Right kidney (tissue), 1 donor: Measurements from ENCODE around the gene KRT35.

Experiments used
- DNase-seq: peaks from one replicate; pipeline ENCODE4 v3.0.0-alpha.2; 2016

Gene KRT35

GRCh38 chr17:41489531-41489930 is 8.6 kb upstream of the KRT35 start, which contains the start of gene KRT36:
TSS of gene KRT36 (minus strand) at chr17:41489910. CDS start at chr17:41489864, 46 bp downstream.
- DNase-seq = no peak

GRCh38 chr17:41486809-41487530 is 6.0 kb upstream of the KRT35 start:
- DNase-seq = no peak

GRCh38 chr17:41486316-41486715 is 5.4 kb upstream of the KRT35 start:
- DNase-seq = no peak

DNA sequence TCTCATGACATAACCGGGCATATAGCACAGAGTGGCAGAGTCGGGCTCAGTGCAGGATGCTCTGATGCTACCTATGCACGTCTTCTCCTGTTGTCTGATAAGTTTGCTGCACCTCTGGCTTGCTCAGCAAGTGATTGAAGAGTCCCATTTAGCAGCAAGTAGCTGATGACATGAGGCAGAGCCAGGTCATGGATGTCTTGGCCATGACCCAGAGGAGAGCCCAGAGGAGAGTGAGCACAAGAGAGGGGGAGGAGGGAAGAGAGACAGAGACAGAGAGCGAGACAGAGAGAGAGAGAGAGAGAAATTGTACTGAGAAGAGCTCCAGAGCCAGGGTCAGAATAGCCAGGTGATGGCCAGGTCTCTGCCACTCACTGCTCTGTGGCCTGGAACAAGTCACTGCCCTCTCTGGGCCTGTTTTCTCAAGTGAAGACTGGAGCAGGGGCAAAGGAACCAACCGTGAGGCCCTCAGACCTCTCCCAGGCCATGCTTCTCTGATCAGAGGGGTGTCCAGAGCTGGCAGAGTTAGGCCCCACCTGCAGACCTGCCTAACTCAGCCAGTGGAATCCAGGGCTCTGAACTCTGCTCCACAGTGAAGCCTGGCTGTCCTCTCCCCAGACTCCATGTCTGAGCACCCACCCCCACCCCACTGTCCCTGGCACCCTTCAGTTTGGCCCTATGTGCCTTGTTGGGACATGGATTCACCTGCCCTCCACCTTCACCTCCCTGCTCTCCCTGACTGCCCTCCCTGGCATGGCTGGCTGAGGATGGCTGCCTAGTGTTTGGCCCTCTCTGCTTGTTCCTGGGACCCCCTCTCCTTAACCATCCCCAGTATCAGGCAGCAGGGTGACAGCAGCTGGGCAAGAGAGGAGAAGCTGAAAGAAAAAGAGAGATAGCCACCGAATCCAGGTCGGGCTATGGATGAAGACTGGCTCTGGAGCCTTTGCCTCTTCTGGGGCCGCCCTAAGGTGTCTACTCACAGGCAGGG is 4.3 kb upstream of the KRT35 start:
- DNase-seq = no peak

- no peak for DNase-seq
Measured at GRCh38 chr17:41483991-41484826, 3.3 kb upstream of the KRT35 start.

DNA sequence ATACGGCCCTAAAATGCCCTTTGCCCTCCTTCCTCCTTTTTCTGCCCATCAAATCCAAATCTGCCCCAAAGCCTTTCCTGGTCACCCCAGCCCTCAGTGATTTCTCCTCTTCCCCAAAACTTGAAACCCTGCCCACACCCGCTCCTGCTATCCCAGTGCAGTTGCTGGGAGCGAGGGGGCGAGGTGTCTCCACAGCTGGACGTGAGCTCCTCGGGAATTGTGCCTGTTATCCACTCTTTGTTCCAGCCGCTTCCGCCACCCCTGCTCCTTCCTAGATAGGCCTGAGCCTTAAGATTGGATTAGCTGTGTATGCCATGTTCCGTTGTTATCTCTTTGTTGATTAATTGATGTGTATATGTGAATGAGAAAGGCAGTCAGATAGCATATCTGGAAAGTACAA is 2.6 kb upstream of the KRT35 start:
- no peak for DNase-seq

- no peak for DNase-seq
Measured at GRCh38 chr17:41480581-41480980, 370 bp downstream of the KRT35 start.

GRCh38 chr17:41480136-41480535 is 815 bp downstream of the KRT35 start:
- DNase-seq = no peak

GRCh38 chr17:41478237-41478636 is 2.7 kb downstream of the KRT35 start:
- no peak for DNase-seq

DNA sequence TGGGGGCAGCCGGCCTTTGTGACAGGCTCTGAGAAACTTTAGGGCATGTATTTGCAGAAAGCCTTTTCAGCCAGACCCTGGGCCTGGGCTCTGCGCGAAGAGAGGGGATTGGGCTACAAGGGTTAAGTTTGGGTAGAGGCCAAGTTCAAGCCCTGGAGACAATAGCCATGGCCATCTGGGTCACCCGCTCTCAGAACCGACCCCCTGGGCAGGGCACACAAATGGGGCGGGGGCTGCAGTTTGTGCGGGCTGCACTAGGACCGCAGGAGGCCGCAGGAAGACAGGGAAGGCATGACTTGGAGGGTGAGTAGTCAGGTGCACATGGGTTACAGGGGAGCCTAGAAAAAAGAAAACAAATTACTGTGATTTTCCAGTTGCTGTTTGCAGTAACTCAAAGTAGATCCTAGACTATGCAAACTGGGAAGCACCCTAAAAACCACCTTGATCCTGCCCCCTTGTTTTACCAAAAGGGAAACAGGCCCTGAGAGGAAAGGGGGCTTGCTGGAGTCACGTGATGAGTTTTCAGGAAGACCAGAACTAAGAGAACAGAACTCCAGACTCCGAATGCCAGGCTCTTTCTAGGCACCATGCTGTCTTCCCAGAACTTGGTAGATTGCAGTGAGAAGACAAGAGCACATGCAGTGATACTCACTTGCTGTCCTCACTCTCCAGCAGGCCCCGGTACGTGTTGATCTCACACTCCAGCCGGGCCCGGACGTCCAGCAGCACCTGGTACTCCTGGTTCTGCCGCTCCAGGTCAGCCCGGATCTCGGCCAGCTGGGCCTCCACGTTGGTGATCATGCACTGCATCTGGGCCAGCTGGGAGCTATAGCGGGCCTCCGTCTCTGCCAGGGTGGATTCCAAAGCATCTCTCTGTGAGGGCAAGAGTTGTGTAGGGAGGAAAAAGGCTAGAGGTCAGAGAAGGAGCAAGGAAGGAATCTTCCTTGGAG is 3.8 kb downstream of the KRT35 start:
- no peak for DNase-seq

DNA sequence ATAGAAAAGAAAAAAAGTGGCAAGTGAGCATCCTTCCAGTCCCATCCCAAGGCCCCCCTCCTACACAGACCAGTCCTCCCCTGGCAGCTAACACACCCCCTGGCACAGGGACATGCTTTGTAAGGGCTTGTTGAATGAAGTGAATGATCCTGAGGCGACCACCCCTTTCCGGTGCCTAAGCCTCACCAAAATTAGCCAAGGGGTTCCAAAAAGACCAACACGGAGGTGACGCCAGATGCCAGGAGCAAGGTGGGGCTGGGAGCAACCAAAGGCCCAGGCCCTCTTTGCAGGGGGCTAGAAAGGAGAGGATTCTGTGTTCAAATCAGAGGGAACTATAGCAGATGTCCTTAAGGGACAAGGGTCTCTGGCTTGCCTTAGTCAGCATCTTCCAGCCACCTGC is 5.5 kb downstream of the KRT35 start:
- no peak for DNase-seq

DNA sequence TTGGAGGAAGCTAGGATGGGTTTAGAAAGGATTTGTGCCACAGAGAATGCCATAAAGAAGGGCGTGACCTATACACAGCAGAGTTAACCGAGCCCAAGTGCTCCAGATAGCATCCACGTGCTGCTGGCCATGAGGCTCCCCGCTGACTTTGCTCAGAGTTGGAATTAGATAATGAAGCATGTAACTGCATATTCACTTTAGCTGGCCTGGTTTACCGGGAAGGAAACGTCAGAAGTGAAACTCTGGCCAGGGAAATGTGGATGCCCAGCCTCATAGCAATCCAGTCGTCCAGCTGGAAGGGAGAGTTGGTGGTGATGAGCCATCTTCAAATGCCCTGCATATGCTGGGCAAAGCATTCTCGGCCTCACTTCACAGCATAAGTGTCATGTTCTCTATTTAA is 6.1 kb downstream of the KRT35 start:
- no peak for DNase-seq

GRCh38 chr17:41468346-41468745 is 12.6 kb downstream of the KRT35 start:
- DNase-seq = no peak

DNA sequence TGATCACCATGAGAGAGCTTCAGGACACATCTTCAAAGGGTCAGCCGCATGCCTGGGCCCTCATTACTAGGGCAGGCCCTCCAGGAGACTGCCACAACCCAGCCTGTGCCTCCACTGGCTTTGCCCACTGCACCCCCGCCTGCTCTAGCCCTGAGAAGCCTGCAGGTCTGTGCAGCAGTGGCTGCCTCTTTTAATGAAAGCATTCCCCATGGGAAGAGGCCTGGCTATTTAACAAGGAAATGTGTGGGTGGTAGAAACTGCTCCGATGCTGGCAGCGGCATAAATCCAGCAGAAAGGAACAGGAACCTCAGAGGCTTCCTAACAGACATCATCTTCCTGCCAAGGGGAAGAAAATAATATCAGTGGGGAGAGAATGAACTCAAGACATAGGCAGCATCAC is 13.4 kb downstream of the KRT35 start:
- DNase-seq = no peak

GRCh38 chr17:41466988-41467387 is 14.0 kb downstream of the KRT35 start, which contains the start of gene KRT32:
TSS of gene KRT32 (minus strand) at chr17:41467386. CDS start at chr17:41467325, 61 bp downstream.
- DNase-seq = no peak

DNA sequence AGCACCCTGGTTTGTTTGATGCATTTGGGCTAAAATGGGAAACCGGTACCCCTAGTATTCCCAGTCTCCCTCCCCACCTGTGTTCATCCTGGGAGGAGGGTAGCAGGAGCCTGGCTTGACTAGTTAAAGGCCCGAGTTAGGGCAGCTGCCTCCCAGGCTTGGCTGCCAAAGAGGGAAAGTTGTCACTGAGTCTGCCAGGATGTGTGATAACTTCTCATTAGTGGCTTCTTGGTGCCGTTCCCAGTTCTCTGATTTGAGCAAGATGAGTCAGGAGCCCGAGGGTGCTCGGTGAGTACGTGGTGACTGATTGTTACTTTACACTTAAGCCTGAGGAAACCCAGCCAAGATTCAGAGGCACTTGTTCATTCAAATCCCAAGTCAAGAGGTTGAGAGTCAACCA is 16.3 kb downstream of the KRT35 start:
- no peak for DNase-seq

DNA sequence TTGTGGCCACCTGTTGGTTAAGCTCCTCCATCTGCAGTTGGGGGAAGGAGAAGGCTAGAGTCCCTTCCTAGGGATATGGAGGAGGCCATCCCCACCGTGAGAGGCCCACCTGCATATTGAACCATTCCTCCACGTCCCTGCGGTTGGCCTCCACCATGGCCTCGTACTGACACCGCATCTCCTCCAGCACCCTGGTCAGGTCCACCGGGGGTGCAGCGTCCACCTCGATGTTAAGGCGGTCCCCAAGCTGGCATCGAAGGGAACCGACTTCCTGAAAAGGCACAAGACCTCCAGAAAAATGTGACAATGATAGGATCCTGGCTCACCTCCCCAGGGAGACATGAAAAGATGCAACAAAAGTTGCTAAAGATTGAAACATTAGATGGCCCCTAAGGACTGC is 16.8 kb downstream of the KRT35 start:
- no peak for DNase-seq

DNA sequence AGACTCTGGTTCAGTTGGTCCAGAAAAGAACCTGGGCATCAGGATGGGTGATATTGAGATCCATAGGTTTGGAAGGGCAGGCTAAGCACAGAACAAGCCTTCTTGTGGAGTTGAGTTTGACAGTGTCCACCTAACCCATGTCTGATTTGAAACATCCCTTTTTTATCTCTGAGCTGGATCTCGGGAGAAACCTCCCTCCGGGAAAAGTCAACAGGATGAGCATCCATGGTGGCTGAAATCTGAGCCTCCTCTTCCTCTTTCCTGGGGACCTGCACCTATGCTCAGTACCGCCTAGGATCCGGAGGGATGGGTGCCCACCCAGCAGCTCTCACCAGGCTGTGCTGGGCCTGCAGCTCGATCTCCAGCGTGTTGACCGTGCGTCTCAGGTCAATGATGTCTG is 17.2 kb downstream of the KRT35 start:
- no peak for DNase-seq

- no peak for DNase-seq
Measured at GRCh38 chr17:41462705-41463104, 18.2 kb downstream of the KRT35 start.

DNA sequence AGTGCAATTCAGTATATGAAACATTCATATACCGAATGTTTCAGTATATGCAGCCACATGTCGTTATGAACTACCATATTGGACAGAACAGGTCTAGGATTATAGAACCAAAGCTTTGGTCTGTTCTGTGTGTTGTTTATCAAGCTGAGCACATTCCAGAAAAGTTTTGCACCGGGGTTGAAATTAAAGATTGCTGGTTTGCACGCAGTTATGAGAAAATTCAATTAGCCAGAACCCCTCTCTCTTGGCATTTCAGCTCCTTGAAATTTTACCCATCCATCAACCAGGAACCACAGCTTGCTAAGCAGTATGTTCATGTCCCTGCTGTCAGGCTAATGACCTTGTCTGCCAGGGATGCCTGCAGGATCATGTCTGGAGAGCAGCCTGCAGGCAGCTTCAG is 23.3 kb downstream of the KRT35 start:
- no peak for DNase-seq

DNA sequence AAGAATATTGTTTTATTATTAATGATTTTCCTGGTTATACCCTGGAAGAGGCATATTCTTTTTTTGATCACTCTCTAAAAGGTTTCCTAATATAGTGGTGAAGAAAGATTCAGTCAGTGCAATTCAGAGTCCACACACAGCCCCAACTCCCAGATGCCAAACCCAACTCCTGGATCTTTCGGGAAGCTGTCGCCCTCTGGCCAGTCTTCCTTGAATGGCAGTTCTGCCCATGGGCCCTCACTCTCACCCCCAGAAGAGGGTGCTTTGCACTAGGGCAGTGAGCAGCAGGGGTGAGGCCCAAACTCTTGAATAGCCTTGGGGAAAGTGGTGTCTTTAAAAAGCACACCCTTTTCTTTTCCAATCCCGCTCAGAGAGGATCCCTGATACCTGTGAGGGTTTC is 24.7 kb downstream of the KRT35 start:
- DNase-seq = no peak
